H1 (cell line): ENCODE data around the gene PDK2. TPM values are rescaled to one million over a fixed set of nuclear protein-coding genes. Genes with fewer than 3 reads are reported as not detected.

Source experiments
- ATF2 ChIP-seq: IDR thresholded peaks from 2 replicates; pipeline ENCODE4 v1.6.1; 2012; ENCODE audit warnings: low read length, inconsistent platforms
- EP300 ChIP-seq, 2 experiments: IDR thresholded peaks; 1 replicate in 1 of 2; 2 replicates in 1 of 2; pipeline ENCODE4 v1.6.1; 2011 to 2012; ENCODE audit warnings: low read depth in 2 of 2, low read length in 2 of 2, mild to moderate bottlenecking in 2 of 2, borderline replicate concordance in 1 of 2, inconsistent platforms in 1 of 2, moderate library complexity in 1 of 2
- JUND ChIP-seq: IDR thresholded peaks from 2 replicates; pipeline ENCODE4 v1.6.1; 2011; ENCODE audit warnings: mild to moderate bottlenecking, improper control_type of control experiment, low read length
- RAD21 ChIP-seq, 2 experiments: IDR thresholded peaks in 1 of 2; conservative IDR thresholded peaks in 1 of 2; 2 replicates each; pipeline ENCODE4 v1.6.1; 2011; ENCODE audit warnings: low read depth in 2 of 2, low read length in 2 of 2, improper control_type of control experiment in 1 of 2, inconsistent platforms in 1 of 2, mild to moderate bottlenecking in 1 of 2, moderate library complexity in 1 of 2
- RXRA ChIP-seq: IDR thresholded peaks from 2 replicates; pipeline ENCODE4 v1.6.1; 2011; ENCODE audit warnings: low read depth, mild to moderate bottlenecking, low read length, moderate library complexity; ENCODE audit not compliant: insufficient read depth
- SP4 ChIP-seq: IDR thresholded peaks from 2 replicates; pipeline ENCODE4 v1.6.1; 2012; ENCODE audit warnings: low read length, inconsistent platforms
- ZNF274 ChIP-seq: IDR thresholded peaks from 2 replicates; pipeline ENCODE4 v1.7.0; 2012; ENCODE audit warnings: low read length, borderline replicate concordance; ENCODE audit errors: extremely low read depth
- polyA plus RNA-seq, 7 experiments: library from polyadenylated mRNA; depleted of rRNA in 3 of 7; stranded (reverse) in 5 of 7; unstranded in 2 of 7; fragments of >200 nt in 5 of 7; fragments of 200-250 nt in 2 of 7; gene quantifications; 1 replicate in 5 of 7; 2 replicates in 1 of 7; 4 replicates in 1 of 7; pipeline versions ENCODE4 v1.2.1 to v1.2.3, GENCODE V29; 2011 to 2013; ENCODE audit warnings: missing spikeins in 2 of 7, mixed read lengths in 2 of 7
- total RNA-seq: library from RNA; stranded (reverse); fragmentation: NEBNext Ultra II Directional; extraction: Animal tissue kit (Norgen Biotek cat#: 25700); gene quantifications from 2 replicates; pipeline ENCODE4 v1.2.1, GENCODE V29; 2021

The PDK2 gene
- total and polyA plus RNA-seq, 2 of the 8 experiments (the other 6 are each of a cell fraction or from before 2014, with no cell fraction given) = 18.3 to 121 TPM

GRCh38 chr17:50063561-50064252 lies 31.4 kb upstream of the PDK2 start (continued):
- TF ChIP-seq JUND = no peak
- no peak for TF ChIP-seq RAD21 (IDR thresholded peaks at IDR 0.05 in 1 of 2, conservative IDR thresholded peaks at IDR 0.05 in 1 of 2; ENCODE audit: low read depth in 2 of 2, low read length in 2 of 2)
- no peak for TF ChIP-seq ZNF274
- TF ChIP-seq ATF2 = no peak
- TF ChIP-seq RXRA = no peak
- no peak for TF ChIP-seq EP300 (IDR thresholded peaks at IDR 0.05; ENCODE audit: borderline replicate concordance in 1 of 2, low read depth in 2 of 2, low read length in 2 of 2)
- no peak for TF ChIP-seq SP4
